ENCODE results near the gene JPH3.

DNA sequence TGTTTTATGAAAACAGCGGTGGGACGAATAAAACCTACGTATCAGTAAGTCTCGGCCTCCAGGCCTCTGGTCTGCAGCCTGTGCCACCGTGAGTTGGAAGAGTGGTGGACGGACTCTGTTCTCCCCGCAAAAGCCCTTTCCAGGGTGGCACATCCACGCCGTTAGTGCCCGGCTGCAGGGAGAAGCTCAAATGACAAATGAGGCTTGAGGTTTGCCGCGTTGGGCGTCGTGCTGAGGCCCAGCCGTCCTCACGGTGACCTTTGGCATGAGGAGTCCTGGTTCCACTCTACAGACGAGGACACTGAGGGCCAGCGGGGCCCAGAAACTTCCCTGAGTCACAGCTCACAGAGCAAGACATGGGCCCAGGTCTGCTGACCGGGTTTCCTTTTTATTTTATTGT lies 40.2 kb downstream of the JPH3 start:
- TF ChIP-seq, protein P1, sequence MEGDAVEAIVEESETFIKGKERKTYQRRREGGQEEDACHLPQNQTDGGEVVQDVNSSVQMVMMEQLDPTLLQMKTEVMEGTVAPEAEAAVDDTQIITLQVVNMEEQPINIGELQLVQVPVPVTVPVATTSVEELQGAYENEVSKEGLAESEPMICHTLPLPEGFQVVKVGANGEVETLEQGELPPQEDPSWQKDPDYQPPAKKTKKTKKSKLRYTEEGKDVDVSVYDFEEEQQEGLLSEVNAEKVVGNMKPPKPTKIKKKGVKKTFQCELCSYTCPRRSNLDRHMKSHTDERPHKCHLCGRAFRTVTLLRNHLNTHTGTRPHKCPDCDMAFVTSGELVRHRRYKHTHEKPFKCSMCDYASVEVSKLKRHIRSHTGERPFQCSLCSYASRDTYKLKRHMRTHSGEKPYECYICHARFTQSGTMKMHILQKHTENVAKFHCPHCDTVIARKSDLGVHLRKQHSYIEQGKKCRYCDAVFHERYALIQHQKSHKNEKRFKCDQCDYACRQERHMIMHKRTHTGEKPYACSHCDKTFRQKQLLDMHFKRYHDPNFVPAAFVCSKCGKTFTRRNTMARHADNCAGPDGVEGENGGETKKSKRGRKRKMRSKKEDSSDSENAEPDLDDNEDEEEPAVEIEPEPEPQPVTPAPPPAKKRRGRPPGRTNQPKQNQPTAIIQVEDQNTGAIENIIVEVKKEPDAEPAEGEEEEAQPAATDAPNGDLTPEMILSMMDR (IDR thresholded peaks at IDR 0.05): no peak
- TF ChIP-seq POLR2A (IDR thresholded peaks at IDR 0.05) (no peak), POLR2AphosphoS5 (IDR thresholded peaks at IDR 0.05) (no peak), EP300 (IDR thresholded peaks at IDR 0.05) (no peak)

Measured in sigmoid colon (tissue), 4 donors.